OCI-LY7 (cell line): Measurements from ENCODE around the gene CEP104.

Experiments
- EZH2phosphoT487 ChIP-seq: fragments of 200-600 bp; sonication (generic); IDR thresholded peaks from 2 replicates; pipeline ENCODE4 v1.6.1; 2018; ENCODE audit warnings: low read depth, borderline replicate concordance, mild to moderate bottlenecking, mixed run types, antibody characterized with exemption, low read length, moderate library complexity, mixed read lengths
- TF ChIP-seq, protein P1 (sequence below): fragments of 200-600 bp; sonication (generic); conservative IDR thresholded peaks from 2 replicates; pipeline ENCODE4 v1.5.1; 2014; ENCODE audit warnings: mild to moderate bottlenecking, antibody characterized with exemption, low read length, moderate library complexity, mixed read lengths

DNA sequence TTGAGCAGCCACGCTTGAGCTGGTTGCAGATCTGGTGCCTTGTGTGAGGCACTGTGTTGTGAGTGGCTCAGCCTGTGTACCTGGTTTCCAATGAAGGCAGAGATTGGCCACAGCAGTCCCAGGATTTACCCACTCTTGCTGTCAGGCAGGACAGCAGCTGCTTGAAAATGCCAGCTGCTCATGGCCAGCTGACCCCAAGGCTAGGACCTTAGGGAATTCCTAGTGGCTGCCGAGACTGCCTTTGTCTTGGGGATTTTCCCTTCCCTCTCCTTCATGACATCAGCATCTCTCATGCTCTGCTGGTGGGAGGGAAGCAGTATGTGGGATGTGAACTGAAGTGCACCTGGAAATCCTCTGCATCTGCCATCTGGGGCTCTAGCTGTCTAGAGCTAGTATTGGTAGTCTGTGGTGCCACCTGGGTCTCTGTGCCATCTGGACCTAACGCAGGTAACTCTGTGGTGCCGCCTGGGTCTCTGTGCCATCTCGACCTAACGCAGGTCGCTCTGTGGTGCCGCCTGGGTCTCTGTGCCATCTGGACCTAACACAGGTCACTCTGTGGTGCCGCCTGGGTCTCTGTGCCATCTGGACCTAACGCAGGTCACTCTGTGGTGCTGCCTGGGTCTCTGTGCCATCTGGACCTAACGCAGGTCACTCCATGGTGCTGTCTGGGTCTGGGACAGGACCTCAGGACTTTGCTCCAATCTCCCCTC lies 56.9 kb downstream of the CEP104 start:
- TF ChIP-seq, protein P1, sequence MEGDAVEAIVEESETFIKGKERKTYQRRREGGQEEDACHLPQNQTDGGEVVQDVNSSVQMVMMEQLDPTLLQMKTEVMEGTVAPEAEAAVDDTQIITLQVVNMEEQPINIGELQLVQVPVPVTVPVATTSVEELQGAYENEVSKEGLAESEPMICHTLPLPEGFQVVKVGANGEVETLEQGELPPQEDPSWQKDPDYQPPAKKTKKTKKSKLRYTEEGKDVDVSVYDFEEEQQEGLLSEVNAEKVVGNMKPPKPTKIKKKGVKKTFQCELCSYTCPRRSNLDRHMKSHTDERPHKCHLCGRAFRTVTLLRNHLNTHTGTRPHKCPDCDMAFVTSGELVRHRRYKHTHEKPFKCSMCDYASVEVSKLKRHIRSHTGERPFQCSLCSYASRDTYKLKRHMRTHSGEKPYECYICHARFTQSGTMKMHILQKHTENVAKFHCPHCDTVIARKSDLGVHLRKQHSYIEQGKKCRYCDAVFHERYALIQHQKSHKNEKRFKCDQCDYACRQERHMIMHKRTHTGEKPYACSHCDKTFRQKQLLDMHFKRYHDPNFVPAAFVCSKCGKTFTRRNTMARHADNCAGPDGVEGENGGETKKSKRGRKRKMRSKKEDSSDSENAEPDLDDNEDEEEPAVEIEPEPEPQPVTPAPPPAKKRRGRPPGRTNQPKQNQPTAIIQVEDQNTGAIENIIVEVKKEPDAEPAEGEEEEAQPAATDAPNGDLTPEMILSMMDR = no peak
- TF ChIP-seq EZH2phosphoT487 = no peak
